HUES64 (cell line): ENCODE data around the gene KIAA0232.
A peak's percentile ranks its signal among the peaks of the same experiment; 100 is the strongest.
"Not testable (repeated sequence)": the region's sequence is repeated elsewhere in the genome, so short reads cannot be mapped to it uniquely, and the experiment has no call there.

ENCODE experiments used
- H3K27ac ChIP-seq: 2 replicates; pipeline ENCODE4 v1.7.0; 2013; ENCODE audit warnings: low read depth, low read length, inconsistent platforms
- H3K27me3 ChIP-seq: 2 replicates; pipeline ENCODE4 v1.6.1; 2013; ENCODE audit warnings: mild to moderate bottlenecking, low read length; ENCODE audit not compliant: insufficient read depth
- H3K36me3 ChIP-seq: 2 replicates; pipeline ENCODE4 v1.6.1; 2013; ENCODE audit warnings: mild to moderate bottlenecking, low read length; ENCODE audit not compliant: insufficient read depth
- H3K4me1 ChIP-seq: 2 replicates; pipeline ENCODE4 v1.6.1; 2013; ENCODE audit warnings: mild to moderate bottlenecking, low read length, moderate library complexity; ENCODE audit not compliant: insufficient read depth
- H3K4me3 ChIP-seq: 2 replicates; pipeline ENCODE4 v1.5.1; 2013; ENCODE audit warnings: mild to moderate bottlenecking, low read length, moderate library complexity
- H3K9ac ChIP-seq: 2 replicates; pipeline ENCODE4 v1.6.1; 2013; ENCODE audit warnings: mild to moderate bottlenecking, low read depth, low read length
- H3K9me3 ChIP-seq: 2 replicates; pipeline ENCODE4 v1.6.1; 2013; ENCODE audit warnings: low read depth, low read length; ENCODE audit not compliant: insufficient read depth
- WGBS: fragments of 150-250, 120-280 bp; methylation state at CpG from one replicate; pipeline ENCODE4 v1.1.7; 2013; ENCODE audit warnings: missing lambda C conversion rate; 5-methylcytosine and 5-hydroxymethylcytosine counted together

KIAA0232 gene

GRCh38 chr4:6779667-6780565 lies 2.6 kb upstream of the KIAA0232 start:
- Histone ChIP-seq H3K27me3 (peaks cover 16% of the 10 kb centered on the region; the same call in 1 of the 2 replicates), H3K36me3 (no peaks in the 10 kb centered on the region), H3K9me3 (no peaks in the 10 kb centered on the region), H3K9ac (no peak overlapping the region), H3K4me1 (peaks cover 22% of the 10 kb centered on the region), H3K27ac (no peak overlapping the region), H3K4me3 (no peak overlapping the region)
- 36% methylated on average over 17 of the region's 17 CpGs for WGBS

- H3K27me3 ChIP-seq: peaks cover 16% of the 10 kb centered on the region; the same call in 1 of the 2 replicates
- no peak overlapping the region for H3K27ac ChIP-seq
- no peak overlapping the region for H3K9ac ChIP-seq
- no peaks in the 10 kb centered on the region for H3K36me3 ChIP-seq
- WGBS: 90% methylated on average over 8 of the region's 8 CpGs
- H3K9me3 ChIP-seq: no peaks in the 10 kb centered on the region
- H3K4me3 ChIP-seq: no peak overlapping the region
- H3K4me1 ChIP-seq: peaks cover 31% of the 10 kb centered on the region
These were observed 1.4 kb upstream of the KIAA0232 start for GRCh38 chr4:6781113-6781512.

- H3K9me3 ChIP-seq: no peaks in the 10 kb centered on the region
- no peak overlapping the region for H3K27ac ChIP-seq
- H3K9ac ChIP-seq: peak overlapping the region; percentile 94; the same call in 1 of the 2 replicates
- peak overlapping the region; percentile 96 for H3K4me3 ChIP-seq
- peaks cover 31% of the 10 kb centered on the region for H3K4me1 ChIP-seq
- peaks cover 13% of the 10 kb centered on the region; the same call in 1 of the 2 replicates for H3K27me3 ChIP-seq
- WGBS: 88% methylated on average over 6 of the region's 6 CpGs
- H3K36me3 ChIP-seq: peaks cover 2% of the 10 kb centered on the region; the same call in 1 of the 2 replicates
These were observed 966 bp upstream of the KIAA0232 start for GRCh38 chr4:6781561-6781960.

GRCh38 chr4:6782846-6783110 lies 251 bp downstream of the KIAA0232 start:
- H3K27ac ChIP-seq: peak overlapping the region; percentile 90
- no peaks in the 10 kb centered on the region for H3K9me3 ChIP-seq
- H3K4me3 ChIP-seq: peak overlapping the region; percentile 96
- H3K27me3 ChIP-seq: peaks cover 13% of the 10 kb centered on the region; the same call in 1 of the 2 replicates
- H3K4me1 ChIP-seq: peaks cover 31% of the 10 kb centered on the region
- H3K36me3 ChIP-seq: peaks cover 3% of the 10 kb centered on the region; the same call in 1 of the 2 replicates
- WGBS: under 1% methylated on average over 34 of the region's 34 CpGs
- H3K9ac ChIP-seq: peak overlapping the region; percentile 94

DNA sequence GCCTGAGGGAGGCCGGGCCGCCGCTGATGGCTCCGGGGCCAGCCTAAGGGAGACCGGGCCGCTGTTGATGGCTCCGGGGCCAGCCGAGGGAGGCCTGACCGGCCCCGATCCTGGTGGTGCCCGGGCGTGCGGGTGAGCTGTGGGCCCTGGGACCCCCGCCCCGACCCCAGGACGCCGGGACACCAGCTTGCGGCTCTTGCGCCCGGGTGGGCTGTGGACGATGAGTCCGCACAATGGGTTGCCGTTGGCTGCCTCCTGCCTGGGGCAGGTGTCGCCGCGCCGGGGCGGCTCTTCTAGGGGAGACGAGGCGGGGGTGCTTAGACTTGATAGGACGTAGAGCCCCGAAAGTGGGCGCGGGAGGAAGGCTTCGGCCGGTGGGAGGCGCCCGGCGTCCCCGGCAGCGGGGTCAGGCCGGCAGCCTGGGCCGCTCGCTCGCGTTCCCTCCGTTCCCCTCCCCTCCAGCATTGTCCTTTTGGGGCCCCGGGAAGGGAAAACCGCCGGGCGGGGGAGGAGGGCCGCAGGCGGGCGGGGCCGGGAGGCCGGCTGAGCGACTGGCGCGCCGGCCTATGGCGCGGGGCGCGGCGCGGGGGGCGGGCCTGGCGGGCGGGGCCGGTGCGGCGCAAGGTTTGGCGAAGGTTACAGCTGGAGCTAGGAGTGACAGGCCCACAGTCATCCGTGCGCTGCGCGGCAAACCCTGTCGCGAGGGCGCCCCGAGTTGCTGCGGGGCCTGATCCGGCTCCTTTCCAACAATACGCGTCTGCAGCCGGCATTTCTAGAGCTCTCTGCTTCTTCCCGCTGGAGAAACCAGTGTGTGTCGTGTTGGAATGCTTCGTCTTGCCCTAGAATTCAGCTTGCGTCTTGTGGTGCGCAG lies 819 bp downstream of the KIAA0232 start:
- Histone ChIP-seq H3K36me3 (peaks cover 3% of the 10 kb centered on the region; the same call in 1 of the 2 replicates), H3K9me3 (no peaks in the 10 kb centered on the region), H3K27ac (peak overlapping the region; percentile 90), H3K4me3 (peak overlapping the region; percentile 96), H3K4me1 (peaks cover 31% of the 10 kb centered on the region), H3K27me3 (peaks cover 13% of the 10 kb centered on the region; the same call in 1 of the 2 replicates), H3K9ac (peak overlapping the region; percentile 94)
- WGBS: under 1% methylated on average over 91 of the region's 91 CpGs

- Histone ChIP-seq H3K9ac (no peak overlapping the region), H3K27ac (peak overlapping the region; percentile 31; the same call in 1 of the 2 replicates), H3K27me3 (peaks cover 13% of the 10 kb centered on the region; the same call in 1 of the 2 replicates), H3K4me1 (peaks cover 20% of the 10 kb centered on the region), H3K36me3 (peaks cover 8% of the 10 kb centered on the region; the same call in 1 of the 2 replicates), H3K9me3 (no peaks in the 10 kb centered on the region), H3K4me3 (no peak overlapping the region)
- WGBS: 66% methylated on average over 1 of the region's 1 CpG
These were observed 3.0 kb downstream of the KIAA0232 start for GRCh38 chr4:6785572-6785925.

DNA sequence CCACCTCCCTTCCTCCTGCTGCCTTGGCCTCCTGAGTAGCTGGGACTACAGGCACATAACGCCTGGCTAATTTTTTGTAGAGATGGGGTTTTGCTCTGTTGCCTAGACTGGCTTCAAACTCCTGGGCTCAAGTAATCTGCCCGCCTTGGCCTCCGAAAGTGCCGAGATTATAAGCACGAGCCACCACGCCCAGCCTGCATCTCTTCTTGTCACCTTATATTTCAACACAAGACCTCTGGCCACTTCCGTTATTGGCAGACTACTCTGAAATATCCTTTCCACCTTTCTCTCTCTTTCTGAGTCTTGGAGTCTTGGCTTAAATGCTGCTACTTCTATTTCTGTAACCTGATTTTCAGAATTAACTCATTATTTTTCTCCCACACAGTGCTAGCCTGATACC lies 5.6 kb downstream of the KIAA0232 start:
- Histone ChIP-seq H3K9me3 (no peaks in the 10 kb centered on the region), H3K9ac (no peak overlapping the region), H3K27me3 (no peaks in the 10 kb centered on the region), H3K4me1 (peaks cover 14% of the 10 kb centered on the region; the same call in 1 of the 2 replicates), H3K36me3 (peaks cover 15% of the 10 kb centered on the region; the same call in 1 of the 2 replicates), H3K27ac (no peak overlapping the region), H3K4me3 (no peak overlapping the region)
- 94% methylated on average over 7 of the region's 7 CpGs for WGBS

DNA sequence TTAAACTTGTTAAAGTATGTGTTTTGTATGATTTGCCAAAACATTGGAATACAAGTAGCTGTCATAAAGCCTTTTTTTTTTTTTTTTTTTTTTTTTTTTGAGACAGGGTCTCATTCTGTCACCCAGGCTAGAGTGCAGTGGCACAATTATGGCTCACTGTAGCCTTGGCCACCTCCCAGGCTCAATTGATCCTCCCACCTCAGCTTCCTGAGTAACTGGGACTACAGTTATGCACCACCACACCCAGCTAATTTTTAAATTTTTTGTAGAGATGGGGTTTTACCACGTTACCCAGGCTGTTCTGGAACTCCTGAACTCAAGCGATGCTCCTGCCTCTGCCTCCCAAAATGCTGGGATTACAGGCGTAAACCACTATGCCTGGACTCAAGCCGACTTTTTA lies 8.7 kb downstream of the KIAA0232 start:
- not testable (repeated sequence) for H3K9me3 ChIP-seq, H3K9ac ChIP-seq, H3K27me3 ChIP-seq, H3K27ac ChIP-seq, H3K4me3 ChIP-seq, H3K4me1 ChIP-seq
- peaks cover 15% of the 10 kb centered on the region; the same call in 1 of the 2 replicates for H3K36me3 ChIP-seq
- 97% methylated on average over 4 of the region's 4 CpGs for WGBS

GRCh38 chr4:6791796-6792195 lies 9.3 kb downstream of the KIAA0232 start:
- not testable (repeated sequence) for H3K27me3 ChIP-seq, H3K9me3 ChIP-seq, H3K9ac ChIP-seq, H3K4me1 ChIP-seq, H3K4me3 ChIP-seq, H3K27ac ChIP-seq
- 89% methylated on average over 3 of the region's 3 CpGs for WGBS
- H3K36me3 ChIP-seq: peaks cover 12% of the 10 kb centered on the region; the same call in 1 of the 2 replicates

GRCh38 chr4:6794189-6794588 lies 11.7 kb downstream of the KIAA0232 start:
- Histone ChIP-seq H3K9ac (no peak overlapping the region), H3K9me3 (no peaks in the 10 kb centered on the region), H3K4me3 (no peak overlapping the region), H3K27me3 (no peaks in the 10 kb centered on the region), H3K36me3 (peaks cover 11% of the 10 kb centered on the region; the same call in 1 of the 2 replicates), H3K27ac (no peak overlapping the region), H3K4me1 (no peaks in the 10 kb centered on the region)
- 93% methylated on average over 4 of the region's 4 CpGs for WGBS

DNA sequence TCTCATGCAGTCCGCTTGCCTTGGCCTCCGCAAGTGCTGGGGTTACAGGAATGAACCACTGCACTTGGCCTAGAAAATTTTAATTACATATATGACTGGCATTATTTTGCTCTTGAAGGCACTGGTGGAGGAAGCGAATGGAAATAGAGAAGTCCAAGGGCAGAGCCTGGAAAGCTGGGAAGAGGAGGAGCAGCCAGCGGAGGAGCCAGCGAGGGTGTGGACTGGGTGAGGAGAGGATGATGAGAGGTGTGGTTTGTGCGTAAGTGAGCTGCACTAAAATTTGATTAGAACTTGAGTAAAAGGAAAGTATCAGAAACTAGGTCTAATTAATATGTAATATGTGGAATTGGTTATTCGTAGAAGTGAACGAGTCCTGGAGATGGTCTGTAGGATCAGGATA lies 13.3 kb downstream of the KIAA0232 start:
- Histone ChIP-seq H3K9me3 (no peaks in the 10 kb centered on the region), H3K27me3 (no peaks in the 10 kb centered on the region), H3K36me3 (peaks cover 12% of the 10 kb centered on the region; the same call in 1 of the 2 replicates), H3K4me1 (no peaks in the 10 kb centered on the region), H3K9ac (no peak overlapping the region), H3K4me3 (no peak overlapping the region), H3K27ac (no peak overlapping the region)
- WGBS: 96% methylated on average over 8 of the region's 8 CpGs
